Peyer's patch (tissue), 4 donors: ENCODE results near the gene NANS.

Experiments used
- POLR2A ChIP-seq, 2 donors: fragments of 450-650 bp; IDR thresholded peaks; one replicate each; pipeline ENCODE4 v1.5.1; 2017; ENCODE audit warnings: antibody characterized with exemption in 2 of 2, mild to moderate bottlenecking in 2 of 2, moderate library complexity in 2 of 2
- TF ChIP-seq, protein P1 (sequence below), 6 experiments: fragments of 450-650 bp in 4 of 6; fragments of 200-600 bp in 2 of 6; sonication (generic) in 1 of 6; IDR thresholded peaks; one replicate each; pipeline ENCODE4 v1.5.1; 2017 to 2019; ENCODE audit warnings: antibody characterized with exemption in 6 of 6, mild to moderate bottlenecking in 3 of 6, moderate library complexity in 1 of 6

DNA sequence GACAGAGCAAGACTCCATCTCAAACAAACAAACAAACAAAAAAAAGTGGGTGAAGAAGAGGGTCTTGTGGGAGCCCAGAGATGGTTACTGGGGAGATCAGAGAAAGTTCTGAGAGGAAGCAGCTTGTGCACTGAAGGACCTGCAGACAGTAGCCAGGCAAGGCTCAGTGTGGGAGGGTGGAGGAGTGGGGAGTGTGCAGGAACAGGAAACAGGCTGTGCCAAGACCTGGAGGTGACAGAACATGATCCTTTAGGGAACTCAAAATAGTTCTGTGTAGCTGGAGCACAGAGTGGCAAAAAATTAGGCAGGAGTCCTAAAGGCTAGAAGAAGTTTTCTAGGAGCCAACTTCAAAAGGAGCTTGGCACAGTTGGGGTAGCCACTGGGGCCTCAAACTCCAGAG, 19.2 kb upstream of the NANS start:
- TF ChIP-seq, protein P1, sequence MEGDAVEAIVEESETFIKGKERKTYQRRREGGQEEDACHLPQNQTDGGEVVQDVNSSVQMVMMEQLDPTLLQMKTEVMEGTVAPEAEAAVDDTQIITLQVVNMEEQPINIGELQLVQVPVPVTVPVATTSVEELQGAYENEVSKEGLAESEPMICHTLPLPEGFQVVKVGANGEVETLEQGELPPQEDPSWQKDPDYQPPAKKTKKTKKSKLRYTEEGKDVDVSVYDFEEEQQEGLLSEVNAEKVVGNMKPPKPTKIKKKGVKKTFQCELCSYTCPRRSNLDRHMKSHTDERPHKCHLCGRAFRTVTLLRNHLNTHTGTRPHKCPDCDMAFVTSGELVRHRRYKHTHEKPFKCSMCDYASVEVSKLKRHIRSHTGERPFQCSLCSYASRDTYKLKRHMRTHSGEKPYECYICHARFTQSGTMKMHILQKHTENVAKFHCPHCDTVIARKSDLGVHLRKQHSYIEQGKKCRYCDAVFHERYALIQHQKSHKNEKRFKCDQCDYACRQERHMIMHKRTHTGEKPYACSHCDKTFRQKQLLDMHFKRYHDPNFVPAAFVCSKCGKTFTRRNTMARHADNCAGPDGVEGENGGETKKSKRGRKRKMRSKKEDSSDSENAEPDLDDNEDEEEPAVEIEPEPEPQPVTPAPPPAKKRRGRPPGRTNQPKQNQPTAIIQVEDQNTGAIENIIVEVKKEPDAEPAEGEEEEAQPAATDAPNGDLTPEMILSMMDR (IDR thresholded peaks at IDR 0.05): no peak
- TF ChIP-seq POLR2A (IDR thresholded peaks at IDR 0.05): no peak
